ENCODE data around the gene OR2T11.

The OR2T11 gene

GRCh38 chr1:248631354-248632008 lies 3.4 kb downstream of the OR2T11 start:
- H3K4me3 ChIP-seq (ENCODE audit: low read depth, low read length): no peak overlapping the region
- no peak for DNase-seq (ENCODE audit: low read depth)
- TF ChIP-seq, protein P1, sequence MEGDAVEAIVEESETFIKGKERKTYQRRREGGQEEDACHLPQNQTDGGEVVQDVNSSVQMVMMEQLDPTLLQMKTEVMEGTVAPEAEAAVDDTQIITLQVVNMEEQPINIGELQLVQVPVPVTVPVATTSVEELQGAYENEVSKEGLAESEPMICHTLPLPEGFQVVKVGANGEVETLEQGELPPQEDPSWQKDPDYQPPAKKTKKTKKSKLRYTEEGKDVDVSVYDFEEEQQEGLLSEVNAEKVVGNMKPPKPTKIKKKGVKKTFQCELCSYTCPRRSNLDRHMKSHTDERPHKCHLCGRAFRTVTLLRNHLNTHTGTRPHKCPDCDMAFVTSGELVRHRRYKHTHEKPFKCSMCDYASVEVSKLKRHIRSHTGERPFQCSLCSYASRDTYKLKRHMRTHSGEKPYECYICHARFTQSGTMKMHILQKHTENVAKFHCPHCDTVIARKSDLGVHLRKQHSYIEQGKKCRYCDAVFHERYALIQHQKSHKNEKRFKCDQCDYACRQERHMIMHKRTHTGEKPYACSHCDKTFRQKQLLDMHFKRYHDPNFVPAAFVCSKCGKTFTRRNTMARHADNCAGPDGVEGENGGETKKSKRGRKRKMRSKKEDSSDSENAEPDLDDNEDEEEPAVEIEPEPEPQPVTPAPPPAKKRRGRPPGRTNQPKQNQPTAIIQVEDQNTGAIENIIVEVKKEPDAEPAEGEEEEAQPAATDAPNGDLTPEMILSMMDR (IDR thresholded peaks at IDR 0.05; ENCODE audit: insufficient read depth, low read depth, low read length, missing control alignments): no peak

DNA sequence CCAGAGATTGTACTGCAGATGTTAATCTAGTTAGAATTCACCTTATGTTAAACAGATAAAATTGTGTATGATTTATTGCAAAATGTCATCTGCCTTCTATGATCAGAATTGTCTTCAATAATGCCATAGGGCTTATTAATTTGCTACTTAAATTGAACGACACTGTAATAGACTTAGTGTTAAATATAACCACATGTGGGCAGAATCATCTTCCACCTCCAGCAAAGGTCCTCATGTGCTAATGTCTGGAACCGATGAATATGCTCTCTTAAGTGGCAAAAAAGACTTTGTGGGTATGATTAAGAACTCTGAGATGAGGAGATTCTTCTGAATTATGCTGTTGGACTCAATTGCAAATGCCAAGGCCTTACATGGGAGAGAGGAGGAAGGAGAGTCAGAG lies 4.3 kb downstream of the OR2T11 start:
- no peak for DNase-seq (ENCODE audit: low read depth)
- TF ChIP-seq, protein P1 (IDR thresholded peaks at IDR 0.05; ENCODE audit: insufficient read depth, low read depth, low read length, missing control alignments): no peak

GRCh38 chr1:248627971-248628844 lies 6.7 kb downstream of the OR2T11 start:
- H3K4me3 ChIP-seq (ENCODE audit: low read depth, low read length): peak overlapping the region; percentile 16; the same call in 1 of the 2 replicates
- peak; percentile 81 for DNase-seq (ENCODE audit: low read depth)
- TF ChIP-seq, protein P1 (IDR thresholded peaks at IDR 0.05; ENCODE audit: insufficient read depth, low read depth, low read length, missing control alignments): no peak

More for the DNA sequence above, 4.3 kb downstream of the OR2T11 start:
- no peak overlapping the region for H3K4me3 ChIP-seq (ENCODE audit: low read depth, low read length)

DNA sequence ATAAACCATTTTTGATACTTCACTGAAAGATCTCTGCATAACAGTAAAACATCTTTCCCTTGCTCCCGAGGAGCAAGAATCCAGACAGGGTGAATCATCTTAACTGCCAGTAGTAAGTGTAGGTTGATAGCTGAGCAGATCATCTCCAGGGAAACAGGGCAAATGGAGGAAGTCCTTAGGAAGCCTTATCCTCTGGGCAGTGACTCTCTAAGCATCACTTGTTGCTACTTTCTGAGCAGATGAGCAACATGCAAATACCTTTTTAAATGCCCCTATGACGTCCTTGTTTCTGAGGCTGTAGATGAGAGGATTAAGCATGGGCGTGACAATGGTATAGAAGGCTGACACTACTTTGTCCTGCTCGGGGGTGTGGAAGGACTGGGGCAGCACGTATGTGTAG lies 8.9 kb downstream of the OR2T11 start:
- no peak for DNase-seq (ENCODE audit: low read depth)
- no peak overlapping the region for H3K4me3 ChIP-seq (ENCODE audit: low read depth, low read length)
- TF ChIP-seq, protein P1 (IDR thresholded peaks at IDR 0.05; ENCODE audit: insufficient read depth, low read depth, low read length, missing control alignments): no peak

DNA sequence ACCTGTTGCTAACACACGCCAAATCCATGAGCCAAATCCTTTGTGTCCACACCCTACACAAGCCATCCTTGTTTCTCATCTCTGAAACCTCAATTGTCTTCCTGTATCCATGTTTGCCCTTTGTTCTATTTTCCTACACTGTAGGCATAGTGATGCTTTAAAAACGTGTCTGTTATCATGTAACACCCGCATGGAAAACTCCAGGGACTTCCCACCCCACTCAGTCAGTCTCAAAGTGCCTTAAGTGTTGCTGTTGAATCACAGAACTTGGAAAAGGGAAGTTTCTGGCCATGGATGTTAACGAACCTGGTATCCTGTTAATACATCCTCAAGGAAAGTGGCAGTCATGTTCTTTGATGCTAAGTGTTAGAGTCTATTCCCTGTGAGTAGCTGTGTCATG lies 9.7 kb downstream of the OR2T11 start:
- DNase-seq (ENCODE audit: low read depth): no peak
- no peak overlapping the region for H3K4me3 ChIP-seq (ENCODE audit: low read depth, low read length)
- TF ChIP-seq, protein P1 (IDR thresholded peaks at IDR 0.05; ENCODE audit: insufficient read depth, low read depth, low read length, missing control alignments): no peak

GRCh38 chr1:248622570-248623001 lies 12.3 kb downstream of the OR2T11 start:
- H3K4me3 ChIP-seq (ENCODE audit: low read depth, low read length): no peak overlapping the region
- TF ChIP-seq, protein P1 (IDR thresholded peaks at IDR 0.05; ENCODE audit: insufficient read depth, low read depth, low read length, missing control alignments): peak; percentile 54
- DNase-seq (ENCODE audit: low read depth): peak; percentile 82
